ENCODE results near the gene TRIM2.
"Not testable (repeated sequence)": the region's sequence is repeated elsewhere in the genome, so short reads cannot be mapped to it uniquely, and the experiment has no call there.

The TRIM2 gene

GRCh38 chr4:153189016-153189801, 15.0 kb upstream of the TRIM2 start:
- no peak for DNase-seq (ENCODE audit: low spot score)

- DNase-seq (ENCODE audit: low spot score): no peak
Measured at GRCh38 chr4:153191795-153192363, 12.4 kb upstream of the TRIM2 start.

DNA sequence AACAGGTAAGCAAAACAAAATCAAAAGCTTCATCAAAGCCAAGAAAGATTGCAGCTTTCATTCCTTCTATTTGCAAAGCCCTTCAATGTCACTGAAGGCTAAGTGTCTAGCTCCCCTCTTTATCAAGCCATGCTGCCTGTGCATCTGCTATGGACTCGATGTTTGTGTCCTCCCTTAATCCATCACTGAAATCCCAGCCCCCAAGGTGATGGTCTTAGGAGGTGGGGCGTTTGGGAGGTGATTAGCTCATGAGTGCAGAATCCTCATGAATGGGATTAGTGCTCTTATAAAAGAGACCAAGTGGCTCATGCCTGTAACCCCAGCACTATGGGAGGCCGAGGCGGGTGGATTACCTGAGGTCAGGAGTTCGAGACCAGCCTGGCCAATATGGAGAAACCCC, 6.9 kb upstream of the TRIM2 start:
- DNase-seq (ENCODE audit: low spot score): no peak

DNA sequence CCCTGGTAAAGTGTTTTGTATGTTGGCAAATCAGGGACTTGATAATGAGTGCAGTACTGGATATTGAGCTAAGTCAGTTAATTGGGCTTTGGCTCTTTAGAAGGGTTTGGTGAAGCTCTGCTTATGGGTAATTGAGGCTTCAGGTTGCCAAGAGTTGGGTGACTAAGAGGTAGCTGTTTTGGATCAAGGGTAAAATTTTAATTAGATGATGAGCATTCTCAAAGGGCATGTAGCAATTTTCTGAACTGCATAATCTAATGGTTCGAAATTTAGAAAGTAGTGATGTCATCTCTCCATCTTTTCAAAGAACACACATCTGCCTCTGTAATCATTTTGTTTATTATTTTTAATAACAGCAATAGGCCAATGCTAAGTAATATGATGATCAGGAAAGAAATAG, 5.5 kb upstream of the TRIM2 start:
- DNase-seq (ENCODE audit: low spot score): no peak

DNA sequence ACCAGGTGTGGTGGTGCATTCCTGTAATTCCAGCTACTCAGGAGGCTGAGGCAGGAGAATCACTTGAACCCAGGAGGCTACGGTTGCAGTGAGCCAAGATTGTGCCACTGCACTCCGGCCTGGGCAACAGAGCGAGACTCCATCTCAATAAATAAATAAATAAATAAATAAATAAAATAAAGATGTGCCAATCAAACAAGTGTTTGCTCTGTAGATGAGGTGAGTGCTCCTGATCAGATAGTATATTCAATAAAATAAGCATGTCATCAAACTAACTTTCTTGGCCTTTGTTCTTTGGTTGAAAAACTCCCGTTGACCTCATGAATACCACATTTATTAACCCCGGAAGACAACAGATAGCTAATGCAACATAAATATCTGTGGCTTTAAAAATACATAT, 497 bp upstream of the TRIM2 start:
- DNase-seq (ENCODE audit: low spot score): not testable (repeated sequence)

GRCh38 chr4:153204728-153205648, 745 bp downstream of the TRIM2 start:
- peak; percentile 90 for DNase-seq (ENCODE audit: low spot score)

GRCh38 chr4:153205757-153206156, 1.5 kb downstream of the TRIM2 start:
- DNase-seq (ENCODE audit: low spot score): peak; percentile 88

DNA sequence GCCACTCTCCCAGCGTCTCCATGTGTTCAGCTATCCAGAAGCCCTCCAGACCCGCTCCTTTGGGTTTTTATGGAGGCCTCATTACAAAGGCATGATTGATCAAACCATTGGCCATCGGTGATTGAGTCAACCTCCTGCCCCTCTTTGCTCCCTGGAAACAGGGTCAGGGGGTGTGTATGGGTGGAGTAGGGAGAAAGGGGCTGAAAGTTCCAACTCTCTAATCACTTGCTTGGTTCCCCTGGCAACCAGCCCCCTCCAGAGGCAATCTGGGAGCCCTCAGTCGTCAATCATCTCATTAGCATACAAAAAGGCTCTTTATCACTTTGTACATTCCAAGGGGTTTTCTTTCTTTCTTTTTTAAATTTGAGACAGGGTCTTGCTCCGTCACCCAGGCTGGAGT, 2.3 kb downstream of the TRIM2 start:
- no peak for DNase-seq (ENCODE audit: low spot score)

DNA sequence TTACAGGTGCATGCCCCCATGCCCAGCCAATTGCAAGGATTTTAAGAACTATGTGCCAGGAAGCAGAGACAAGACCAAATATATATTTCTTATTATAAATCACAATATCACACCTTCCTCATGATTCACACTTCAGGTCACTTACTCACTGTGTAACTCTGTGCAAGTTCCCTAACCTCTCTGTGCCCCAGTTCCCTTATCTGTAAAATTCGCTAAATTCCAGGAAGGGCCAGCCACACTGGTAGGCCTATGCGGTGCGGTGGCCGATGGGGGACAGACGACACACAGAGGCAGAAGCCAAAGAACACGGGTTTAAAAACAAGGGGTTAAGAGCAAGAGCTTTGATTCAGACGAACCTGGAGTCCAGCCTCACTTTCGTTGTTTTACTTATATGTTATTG, 2.8 kb downstream of the TRIM2 start:
- DNase-seq (ENCODE audit: low spot score): no peak

GRCh38 chr4:153207567-153207966, 3.3 kb downstream of the TRIM2 start:
- no peak for DNase-seq (ENCODE audit: low spot score)

GRCh38 chr4:153209410-153209809, 5.2 kb downstream of the TRIM2 start:
- no peak for DNase-seq (ENCODE audit: low spot score)

- DNase-seq (ENCODE audit: low spot score): no peak
Measured at GRCh38 chr4:153210727-153211126, 6.5 kb downstream of the TRIM2 start.

GRCh38 chr4:153211986-153212728, 7.9 kb downstream of the TRIM2 start:
- DNase-seq (ENCODE audit: low spot score): no peak

DNA sequence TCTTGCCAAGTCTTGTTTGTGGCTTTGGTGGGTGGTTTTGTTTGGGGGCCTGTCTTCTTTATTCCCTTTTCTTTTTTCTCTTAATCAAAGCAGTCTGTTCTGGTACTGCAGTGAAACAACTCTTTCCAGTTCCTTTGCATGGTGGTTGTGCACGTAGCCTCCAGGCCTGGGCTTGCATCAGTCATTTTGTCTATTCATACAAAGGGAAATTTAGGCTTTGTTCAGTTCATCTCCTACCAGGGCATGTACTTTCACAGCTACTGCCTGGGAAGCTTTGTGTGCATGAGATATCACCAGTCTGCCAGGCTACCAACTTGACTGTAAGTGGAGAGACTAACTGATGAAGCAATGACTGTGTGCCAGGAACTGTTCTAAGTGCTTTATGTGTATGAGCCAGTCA, 8.5 kb downstream of the TRIM2 start:
- no peak for DNase-seq (ENCODE audit: low spot score)

DNA sequence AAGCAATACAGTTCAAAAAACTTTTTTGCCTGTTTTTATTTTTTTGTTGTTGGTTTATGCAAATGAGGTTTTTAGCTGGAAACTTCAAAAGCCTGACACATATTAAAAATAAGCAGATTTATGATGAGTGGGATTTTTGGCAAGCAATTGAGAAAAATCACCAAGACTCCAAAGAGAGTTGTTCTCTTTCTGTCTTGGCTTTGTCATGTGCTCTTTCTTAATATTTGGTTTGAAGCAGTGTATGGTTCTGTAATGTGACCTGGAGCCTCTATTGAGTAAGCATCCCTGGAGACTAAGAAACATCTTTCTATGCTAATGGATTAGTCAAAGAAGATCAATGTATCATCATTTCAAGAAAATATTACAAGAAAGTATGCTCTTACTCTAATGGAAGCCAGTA, 11.7 kb downstream of the TRIM2 start:
- DNase-seq (ENCODE audit: low spot score): no peak

DNA sequence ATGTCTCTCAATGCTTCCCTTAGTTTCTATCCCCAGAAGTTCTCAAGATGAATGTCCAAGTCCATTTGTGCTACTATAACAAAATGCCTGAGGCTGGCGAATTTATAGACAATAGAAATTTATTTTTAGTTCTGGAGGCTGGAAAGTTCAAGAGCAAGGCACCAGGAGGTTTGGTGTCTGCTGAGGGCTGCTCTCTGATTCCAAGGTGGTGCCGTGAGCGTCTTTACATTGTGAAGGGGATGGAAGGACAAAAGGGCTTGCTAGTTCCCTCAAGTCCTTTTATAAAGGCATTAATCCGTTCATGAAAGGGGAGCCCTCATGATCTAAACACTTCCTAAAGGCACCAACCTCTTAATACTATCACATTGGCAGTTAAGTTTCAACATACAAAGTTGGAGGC, 12.3 kb downstream of the TRIM2 start:
- no peak for DNase-seq (ENCODE audit: low spot score)

GRCh38 chr4:153217440-153217839, 13.2 kb downstream of the TRIM2 start:
- DNase-seq (ENCODE audit: low spot score): no peak

GRCh38 chr4:153218961-153219360, 14.7 kb downstream of the TRIM2 start:
- peak; percentile 86 for DNase-seq (ENCODE audit: low spot score)

DNA sequence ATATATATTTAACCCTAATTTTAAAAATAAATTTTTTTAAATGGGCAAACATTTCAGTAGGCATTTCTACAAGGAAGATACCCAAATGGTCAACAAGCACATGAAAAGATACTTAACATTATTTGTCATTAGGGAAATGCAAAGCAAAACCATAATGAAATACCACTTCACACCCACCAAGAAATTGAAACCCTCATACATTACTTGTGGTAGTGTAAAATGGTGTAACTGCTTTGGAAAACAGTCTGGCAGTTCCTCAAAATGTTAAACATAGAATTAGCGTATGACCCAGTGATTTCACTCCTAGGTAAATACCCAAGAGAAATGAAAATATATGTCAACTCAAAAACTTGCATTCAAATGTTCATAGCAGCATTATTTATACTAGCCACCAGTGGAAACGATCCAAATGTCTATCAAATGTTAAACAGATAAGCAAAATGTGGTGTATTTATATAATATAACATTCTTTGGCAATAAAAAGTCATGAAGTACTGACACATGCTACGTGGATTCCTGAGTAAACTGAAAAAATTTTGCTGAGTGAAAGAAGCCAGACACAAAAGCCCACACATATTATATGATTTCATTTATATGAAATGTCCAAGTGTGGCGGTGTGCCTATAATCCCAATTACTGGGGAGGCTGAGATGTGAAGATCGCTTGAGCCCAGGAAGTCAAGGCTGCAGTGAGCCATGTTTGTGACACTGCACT, 16.6 kb downstream of the TRIM2 start:
- no peak for DNase-seq (ENCODE audit: low spot score)

- peak; percentile 84 for DNase-seq (ENCODE audit: low spot score)
Measured at GRCh38 chr4:153221783-153222706, 17.8 kb downstream of the TRIM2 start.

Data from LoVo (cell line).